Measurements from ENCODE around the gene PLA2G15. TPM values are rescaled to one million over a fixed set of nuclear protein-coding genes. Genes with fewer than 3 reads are reported as not detected.

PLA2G15 gene
- total and polyA plus RNA-seq, 2 of the 13 experiments (the other 11 are each of a cell fraction or from before 2014, with no cell fraction given): 14.4 to 23.7 TPM

DNA sequence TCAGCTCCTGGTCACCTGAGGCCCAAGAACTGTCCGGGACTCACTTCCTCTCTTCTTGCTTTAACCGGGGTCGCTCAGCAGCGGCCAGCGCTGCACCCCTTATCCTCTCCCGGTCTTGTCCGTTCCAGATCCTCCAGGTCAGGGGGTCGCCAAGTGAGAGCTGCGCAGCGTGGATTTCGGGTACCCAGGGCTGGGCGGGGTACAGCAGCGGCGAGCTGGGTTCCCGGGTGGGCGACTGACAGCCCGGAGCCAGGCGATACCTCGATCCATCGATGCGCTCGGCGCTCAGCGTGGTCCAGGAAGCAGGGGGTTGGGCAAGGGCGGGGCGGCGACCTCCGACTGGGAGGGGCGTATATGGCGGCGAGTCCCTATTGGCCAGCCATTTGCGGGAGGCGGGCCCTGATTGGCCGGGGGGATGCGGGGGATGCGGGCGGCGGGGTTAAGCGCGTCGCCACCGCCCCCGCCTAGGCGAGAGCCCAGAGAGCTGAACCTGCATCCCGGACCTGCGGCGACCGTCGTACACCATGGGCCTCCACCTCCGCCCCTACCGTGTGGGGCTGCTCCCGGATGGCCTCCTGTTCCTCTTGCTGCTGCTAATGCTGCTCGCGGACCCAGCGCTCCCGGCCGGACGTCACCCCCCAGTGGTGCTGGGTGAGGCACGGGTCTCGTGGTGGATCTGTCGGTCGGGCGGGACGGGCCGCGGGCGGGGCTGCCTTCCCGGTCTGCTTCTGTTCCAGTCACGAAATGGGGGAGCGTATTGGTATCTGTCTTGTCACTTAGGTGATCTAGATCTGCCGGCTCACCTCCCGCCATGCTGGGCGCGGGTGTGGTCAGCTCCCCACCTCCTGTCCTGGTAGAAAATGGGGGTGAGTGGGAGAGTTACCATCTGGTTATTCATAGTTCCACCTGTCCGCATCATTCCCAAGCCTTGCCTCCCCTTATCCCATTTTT, at the start of gene PLA2G15 (continued):
- TF ChIP-seq ZNF704 (CRISPR knock-in tag; IDR thresholded peaks at IDR 0.05; ENCODE audit: borderline replicate concordance): 0 out of 2 replicates have a peak, but pooled peaks have one; percentile 75
- no peak for TF ChIP-seq LCORL (IDR thresholded peaks at IDR 0.05)
- peak; percentile 63; the same call in 1 of the 2 replicates for TF ChIP-seq LCORL (CRISPR knock-in tag; IDR thresholded peaks at IDR 0.05)
- no peak for TF ChIP-seq FOXA1 (IDR thresholded peaks at IDR 0.05)
- peak; percentile 3; the same call in 1 of the 2 replicates for TF ChIP-seq FOXA1 (CRISPR knock-in tag; IDR thresholded peaks at IDR 0.05)
- TF ChIP-seq PHF20 (CRISPR knock-in tag; IDR thresholded peaks at IDR 0.05): peak; percentile 78
- TF ChIP-seq HDAC2 (CRISPR knock-in tag; IDR thresholded peaks at IDR 0.05): peak; percentile 65; the same call in 1 of the 2 replicates
- TF ChIP-seq SCMH1 (CRISPR knock-in tag; IDR thresholded peaks at IDR 0.05; ENCODE audit: borderline replicate concordance): no peak
- TF ChIP-seq, protein P1, sequence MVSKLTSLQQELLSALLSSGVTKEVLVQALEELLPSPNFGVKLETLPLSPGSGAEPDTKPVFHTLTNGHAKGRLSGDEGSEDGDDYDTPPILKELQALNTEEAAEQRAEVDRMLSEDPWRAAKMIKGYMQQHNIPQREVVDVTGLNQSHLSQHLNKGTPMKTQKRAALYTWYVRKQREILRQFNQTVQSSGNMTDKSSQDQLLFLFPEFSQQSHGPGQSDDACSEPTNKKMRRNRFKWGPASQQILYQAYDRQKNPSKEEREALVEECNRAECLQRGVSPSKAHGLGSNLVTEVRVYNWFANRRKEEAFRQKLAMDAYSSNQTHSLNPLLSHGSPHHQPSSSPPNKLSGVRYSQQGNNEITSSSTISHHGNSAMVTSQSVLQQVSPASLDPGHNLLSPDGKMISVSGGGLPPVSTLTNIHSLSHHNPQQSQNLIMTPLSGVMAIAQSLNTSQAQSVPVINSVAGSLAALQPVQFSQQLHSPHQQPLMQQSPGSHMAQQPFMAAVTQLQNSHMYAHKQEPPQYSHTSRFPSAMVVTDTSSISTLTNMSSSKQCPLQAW (CRISPR knock-in tag; IDR thresholded peaks at IDR 0.05): peak; percentile 87
- 0 out of 2 replicates have a peak, but pooled peaks have one; percentile 17 for TF ChIP-seq RNF2 (conservative IDR thresholded peaks at IDR 0.05; ENCODE audit: low read depth)
- TF ChIP-seq MXI1 (IDR thresholded peaks at IDR 0.05; ENCODE audit: borderline replicate concordance, low read depth, low read length): peak; percentile 84; the same call in 2 of the 3 replicates
- peak; percentile 82 for TF ChIP-seq ZNF451 (CRISPR knock-in tag; IDR thresholded peaks at IDR 0.05)
- TF ChIP-seq ELK4 (CRISPR knock-in tag; IDR thresholded peaks at IDR 0.05; ENCODE audit: borderline replicate concordance): no peak
- TF ChIP-seq, protein P2, sequence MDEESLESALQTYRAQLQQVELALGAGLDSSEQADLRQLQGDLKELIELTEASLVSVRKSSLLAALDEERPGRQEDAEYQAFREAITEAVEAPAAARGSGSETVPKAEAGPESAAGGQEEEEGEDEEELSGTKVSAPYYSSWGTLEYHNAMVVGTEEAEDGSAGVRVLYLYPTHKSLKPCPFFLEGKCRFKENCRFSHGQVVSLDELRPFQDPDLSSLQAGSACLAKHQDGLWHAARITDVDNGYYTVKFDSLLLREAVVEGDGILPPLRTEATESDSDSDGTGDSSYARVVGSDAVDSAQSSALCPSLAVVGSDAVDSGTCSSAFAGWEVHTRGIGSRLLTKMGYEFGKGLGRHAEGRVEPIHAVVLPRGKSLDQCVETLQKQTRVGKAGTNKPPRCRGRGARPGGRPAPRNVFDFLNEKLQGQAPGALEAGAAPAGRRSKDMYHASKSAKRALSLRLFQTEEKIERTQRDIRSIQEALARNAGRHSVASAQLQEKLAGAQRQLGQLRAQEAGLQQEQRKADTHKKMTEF (CRISPR knock-in tag; IDR thresholded peaks at IDR 0.05): peak; percentile 91
- 0 out of 2 replicates have a peak, but pooled peaks have one; percentile 13 for TF ChIP-seq SRY (CRISPR knock-in tag; IDR thresholded peaks at IDR 0.05)
- peak; percentile 54; the same call in 1 of the 2 replicates for TF ChIP-seq PHF21A (CRISPR knock-in tag; IDR thresholded peaks at IDR 0.05)
- TF ChIP-seq TFDP1 (CRISPR knock-in tag; IDR thresholded peaks at IDR 0.05; ENCODE audit: borderline replicate concordance): peak; percentile 71; the same call in 1 of the 2 replicates
- peak; percentile 87 for TF ChIP-seq ZNF607 (CRISPR knock-in tag; IDR thresholded peaks at IDR 0.05; ENCODE audit: borderline replicate concordance)
- 0 out of 2 replicates have a peak, but pooled peaks have one; percentile 47 for TF ChIP-seq ZNF766 (CRISPR knock-in tag; IDR thresholded peaks at IDR 0.05; ENCODE audit: borderline replicate concordance)
- TF ChIP-seq NR2F1 (CRISPR knock-in tag; IDR thresholded peaks at IDR 0.05): 0 out of 4 replicates have a peak, but pooled peaks of 1 of the 2 experiments have one; percentile 29
- TF ChIP-seq REL (CRISPR knock-in tag; conservative IDR thresholded peaks at IDR 0.05): peak; percentile 94

Data from HepG2 (cell line).